Right lobe of liver (tissue), 4 donors: ENCODE results near the gene KIF2A.

Experiments used
- CTCF ChIP-seq, 4 donors: fragments of 200-600 bp in 3 of 4; fragments of 450-650 bp in 1 of 4; IDR thresholded peaks; one replicate each; pipeline versions ENCODE4 v1.5.1 to v1.8.0; 2016 to 2022; ENCODE audit warnings: antibody characterized with exemption in 4 of 4, mild to moderate bottlenecking in 2 of 4
- POLR2A ChIP-seq: fragments of 450-650 bp; IDR thresholded peaks from one replicate; pipeline ENCODE4 v1.6.1; 2017; ENCODE audit warnings: antibody characterized with exemption, mild to moderate bottlenecking
- donor health status: DM: no; HTN: no; CAD: no.
- donor health status: DM: no; HTN: no; CAD: no.
- donor health status: DM: no; HTN: yes; CAD: no.

GRCh38 chr5:62347928-62348327 is 41.9 kb downstream of the KIF2A start:
- TF ChIP-seq CTCF (IDR thresholded peaks at IDR 0.05) (no peak), POLR2A (no peak)
